T-helper 1 cell treated with Interleukin-12 subunit alpha and Interleukin-12 subunit beta and Interleukin-4 antibody, amounts not matched to agents 30 μg/mL and 1 μg/mL, for 36 hours (primary cell): ENCODE measurements around the gene SLC25A28.

Source experiments
- H3K27ac Mint-ChIP-seq: one replicate; pipeline ENCODE4 v1.8.0; 2021; ENCODE audit warnings: mild to moderate bottlenecking, mixed read lengths
- H3K27me3 Mint-ChIP-seq: one replicate; pipeline ENCODE4 v1.8.0; 2021; ENCODE audit warnings: low read depth, mixed read lengths
- H3K36me3 Mint-ChIP-seq: one replicate; pipeline ENCODE4 v1.8.0; 2021; ENCODE audit warnings: low read depth, mixed read lengths
- H3K4me1 Mint-ChIP-seq: one replicate; pipeline ENCODE4 v1.8.0; 2021; ENCODE audit warnings: low read depth, mixed read lengths
- H3K4me3 Mint-ChIP-seq: one replicate; pipeline ENCODE4 v1.8.0; 2021; ENCODE audit warnings: mild to moderate bottlenecking, moderate library complexity, mixed read lengths
- H3K9me3 Mint-ChIP-seq: one replicate; pipeline ENCODE4 v1.8.0; 2021; ENCODE audit warnings: mixed read lengths

The SLC25A28 gene

DNA sequence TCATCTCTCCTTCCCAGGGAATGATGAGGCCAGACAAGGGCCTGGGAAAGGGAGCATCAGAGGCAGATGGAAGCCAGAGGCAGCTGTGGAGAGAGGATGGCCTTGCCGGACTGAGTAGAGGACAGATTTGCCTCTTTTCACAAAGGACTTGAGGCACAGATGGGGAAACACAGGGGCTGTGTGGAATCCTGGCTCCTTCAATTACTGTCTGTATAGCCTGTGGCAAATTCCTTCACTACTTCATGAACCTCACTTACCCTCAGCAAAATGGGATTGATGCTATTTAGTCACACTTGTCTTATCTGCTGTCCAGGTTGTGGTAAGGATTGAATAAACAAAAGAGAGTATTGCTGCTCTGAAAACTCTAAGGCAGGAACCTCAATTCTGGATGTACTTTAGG, 40.3 kb downstream of the SLC25A28 start:
- Mint-ChIP-seq H3K36me3 (no peaks in the 10 kb centered on the region), H3K4me3 (no peak overlapping the region), H3K4me1 (no peaks in the 10 kb centered on the region), H3K27ac (no peak overlapping the region), H3K27me3 (peaks cover 7% of the 10 kb centered on the region), H3K9me3 (no peaks in the 10 kb centered on the region)

DNA sequence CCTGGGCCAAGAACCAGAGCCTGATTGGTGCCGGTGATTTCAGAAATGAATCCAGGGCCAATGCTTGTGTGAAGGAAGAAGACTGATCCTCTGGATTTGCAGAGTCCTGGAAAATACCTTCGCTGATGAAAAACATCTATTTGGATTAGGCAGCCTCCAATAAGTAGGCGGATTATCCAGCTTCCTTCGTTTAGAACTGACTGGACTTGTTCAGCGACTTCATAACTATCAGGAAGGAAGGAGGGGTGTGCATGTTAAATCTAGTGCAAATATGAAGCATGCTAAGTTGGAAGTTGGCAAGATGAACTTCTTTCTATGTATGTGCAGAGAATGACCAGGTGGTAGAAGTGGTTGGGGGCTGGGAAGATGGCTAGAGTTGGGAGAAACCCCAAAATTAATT, 46.4 kb downstream of the SLC25A28 start:
- peaks cover 6% of the 10 kb centered on the region for H3K27me3 Mint-ChIP-seq
- H3K36me3 Mint-ChIP-seq = no peaks in the 10 kb centered on the region
- no peaks in the 10 kb centered on the region for H3K9me3 Mint-ChIP-seq
- H3K27ac Mint-ChIP-seq = no peak overlapping the region
- H3K4me1 Mint-ChIP-seq = no peaks in the 10 kb centered on the region
- H3K4me3 Mint-ChIP-seq = no peak overlapping the region

DNA sequence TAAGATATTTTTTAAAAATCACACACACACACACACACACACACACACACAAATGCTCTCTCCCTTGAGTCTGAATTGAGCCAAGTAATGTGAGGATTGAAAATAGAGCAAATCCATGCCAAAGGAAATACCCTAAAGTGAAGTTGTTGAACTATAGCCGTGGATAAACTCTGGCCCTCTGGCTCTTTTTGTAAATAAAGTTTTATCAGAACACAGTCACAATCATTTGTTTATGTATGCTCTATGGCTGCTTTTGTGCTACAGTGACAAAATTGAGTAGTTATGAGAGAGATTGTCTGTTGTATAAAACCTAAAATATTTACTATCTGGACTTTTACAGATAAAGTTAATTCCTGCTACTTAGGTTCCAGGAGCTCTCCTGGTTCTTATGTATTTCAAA, 48.4 kb downstream of the SLC25A28 start:
- no peaks in the 10 kb centered on the region for H3K4me1 Mint-ChIP-seq
- no peak overlapping the region for H3K4me3 Mint-ChIP-seq
- H3K36me3 Mint-ChIP-seq = no peaks in the 10 kb centered on the region
- peaks cover 3% of the 10 kb centered on the region for H3K27me3 Mint-ChIP-seq
- H3K9me3 Mint-ChIP-seq = no peaks in the 10 kb centered on the region
- no peak overlapping the region for H3K27ac Mint-ChIP-seq

DNA sequence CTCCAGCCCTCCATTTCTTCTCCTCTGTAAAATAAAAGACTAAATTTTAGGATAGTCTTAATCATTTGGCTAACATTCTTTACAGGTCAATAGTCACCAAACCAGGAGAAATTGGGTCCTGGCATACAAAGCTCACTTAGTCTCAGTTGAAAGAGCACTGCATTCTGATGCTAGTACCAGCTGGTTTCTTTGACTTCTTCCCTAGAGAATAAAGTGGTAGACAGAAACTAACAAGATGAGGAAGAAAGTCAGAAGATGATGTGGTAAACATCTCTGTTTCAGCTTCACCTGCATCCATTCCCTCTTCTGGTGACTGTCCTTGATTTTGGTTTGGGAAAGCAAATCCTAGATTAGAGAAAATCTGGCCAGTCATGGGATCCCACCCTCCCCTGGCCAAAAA, 50.3 kb downstream of the SLC25A28 start:
- H3K36me3 Mint-ChIP-seq = no peaks in the 10 kb centered on the region
- H3K4me3 Mint-ChIP-seq = no peak overlapping the region
- peaks cover 12% of the 10 kb centered on the region for H3K27me3 Mint-ChIP-seq
- no peak overlapping the region for H3K27ac Mint-ChIP-seq
- H3K4me1 Mint-ChIP-seq = no peaks in the 10 kb centered on the region
- no peaks in the 10 kb centered on the region for H3K9me3 Mint-ChIP-seq

DNA sequence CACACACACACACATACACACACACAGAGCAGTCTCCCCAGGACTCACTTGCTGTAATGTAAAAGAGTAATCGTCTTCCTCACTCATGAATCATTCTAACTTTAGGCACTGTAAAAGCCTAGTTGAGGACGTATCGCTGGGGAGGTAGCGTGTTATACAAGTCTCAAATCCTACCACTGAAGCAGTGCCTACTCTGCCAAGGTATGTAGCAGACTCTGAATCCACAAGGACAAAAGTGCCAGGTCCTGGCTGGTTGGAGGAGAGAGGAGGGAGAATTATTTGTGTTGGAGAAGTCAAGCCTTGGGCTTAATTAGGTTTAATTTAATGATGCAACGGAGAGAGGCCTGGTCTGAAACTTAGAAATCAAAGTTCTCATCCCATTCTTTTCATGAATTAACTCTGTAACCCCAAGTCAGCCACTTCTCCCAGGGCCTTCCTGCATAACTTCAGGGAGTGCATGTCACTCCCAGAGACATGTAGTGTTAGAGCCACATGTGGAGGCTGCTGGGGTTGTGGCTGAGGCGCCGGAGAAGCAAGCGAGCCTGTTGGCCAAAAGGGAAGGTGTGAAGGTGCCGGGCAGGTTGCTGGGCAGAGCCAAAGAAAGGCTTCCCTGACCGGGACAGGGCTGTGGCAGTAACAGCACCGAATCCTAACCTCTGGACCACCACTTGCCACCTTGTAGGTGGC, 50.8 kb downstream of the SLC25A28 start:
- no peak overlapping the region for H3K4me3 Mint-ChIP-seq
- H3K4me1 Mint-ChIP-seq = no peaks in the 10 kb centered on the region
- peaks cover 12% of the 10 kb centered on the region for H3K27me3 Mint-ChIP-seq
- H3K9me3 Mint-ChIP-seq = no peaks in the 10 kb centered on the region
- no peaks in the 10 kb centered on the region for H3K36me3 Mint-ChIP-seq
- no peak overlapping the region for H3K27ac Mint-ChIP-seq

DNA sequence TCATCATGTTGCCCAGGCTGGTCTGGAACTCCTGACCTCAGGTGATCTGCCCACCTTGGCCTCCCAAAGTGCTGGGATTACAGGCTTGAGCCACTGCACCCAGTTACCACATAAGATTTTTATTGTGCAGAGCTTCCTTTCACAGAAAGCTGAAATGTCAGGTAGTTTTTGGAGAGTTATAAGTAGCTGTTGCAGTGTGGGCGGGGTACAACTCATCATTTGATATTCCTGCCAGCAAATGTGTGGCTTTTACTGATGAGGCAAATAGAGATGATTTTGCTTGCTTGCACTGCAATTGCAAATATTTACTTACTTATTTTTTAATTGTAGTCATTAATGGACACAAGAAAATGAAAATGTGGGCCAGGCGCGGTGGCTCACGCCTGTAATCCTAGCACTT, 55.1 kb downstream of the SLC25A28 start:
- Mint-ChIP-seq H3K27ac (no peak overlapping the region), H3K4me1 (no peaks in the 10 kb centered on the region), H3K4me3 (no peak overlapping the region), H3K36me3 (no peaks in the 10 kb centered on the region), H3K9me3 (no peaks in the 10 kb centered on the region), H3K27me3 (peaks cover 23% of the 10 kb centered on the region)

DNA sequence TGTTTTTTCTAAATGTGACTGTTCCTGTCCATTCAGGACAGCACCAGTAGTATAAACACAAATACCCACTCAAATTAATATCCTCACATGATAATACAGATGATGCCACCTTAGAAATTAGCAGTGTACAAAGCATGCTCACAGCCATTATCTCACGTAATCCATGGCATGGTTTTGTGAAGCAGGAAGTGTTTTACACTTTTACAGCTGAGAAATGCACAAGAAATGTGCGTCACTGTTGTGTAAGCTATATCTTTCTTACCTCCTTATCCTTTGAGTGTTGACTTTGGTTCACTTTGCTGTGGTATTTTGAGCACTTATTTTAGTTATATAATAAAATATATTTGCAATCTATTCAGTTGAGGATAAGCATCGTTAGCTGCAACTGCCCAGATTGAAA, 55.9 kb downstream of the SLC25A28 start:
- no peak overlapping the region for H3K4me3 Mint-ChIP-seq
- H3K9me3 Mint-ChIP-seq = no peaks in the 10 kb centered on the region
- H3K4me1 Mint-ChIP-seq = no peaks in the 10 kb centered on the region
- H3K36me3 Mint-ChIP-seq = no peaks in the 10 kb centered on the region
- H3K27ac Mint-ChIP-seq = no peak overlapping the region
- H3K27me3 Mint-ChIP-seq = peaks cover 30% of the 10 kb centered on the region

DNA sequence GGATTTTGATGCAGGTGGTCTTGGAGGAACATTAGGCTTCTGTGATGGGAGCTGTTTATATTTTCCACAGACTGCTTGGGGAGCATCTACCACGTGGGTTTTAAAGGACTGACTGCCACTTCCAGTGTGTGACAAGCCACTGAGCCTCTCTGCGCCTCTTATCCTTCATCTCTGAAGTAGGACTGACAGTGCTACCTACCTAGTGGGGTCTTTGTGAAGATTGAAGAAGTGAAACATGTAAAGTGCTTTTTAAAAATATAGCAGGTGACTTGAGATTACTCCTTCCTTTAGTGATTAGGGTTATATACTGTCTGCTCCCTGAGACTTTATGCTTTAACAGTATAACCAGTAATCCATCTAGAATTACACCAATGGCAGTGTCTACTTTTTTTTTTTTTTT, 57.6 kb downstream of the SLC25A28 start:
- no peak overlapping the region for H3K4me3 Mint-ChIP-seq
- H3K27me3 Mint-ChIP-seq = peaks cover 38% of the 10 kb centered on the region
- no peaks in the 10 kb centered on the region for H3K4me1 Mint-ChIP-seq
- H3K36me3 Mint-ChIP-seq = no peaks in the 10 kb centered on the region
- H3K9me3 Mint-ChIP-seq = no peaks in the 10 kb centered on the region
- H3K27ac Mint-ChIP-seq = no peak overlapping the region
